ENCODE data around the gene TEX13D.

GRCh38 chrX:124348182-124348581, 15.7 kb downstream of the TEX13D start:
- no peak for TF ChIP-seq POLR2A (IDR thresholded peaks at IDR 0.05; ENCODE audit: low read length)
- TF ChIP-seq GATA1 (IDR thresholded peaks at IDR 0.05; ENCODE audit: low read depth, low read length): no peak
